ENCODE results near the gene CCDC54. TPM values are rescaled to one million over a fixed set of nuclear protein-coding genes. Genes with fewer than 3 reads are reported as not detected.

CCDC54 gene
- total RNA-seq, 2 experiments from 2014 or later = not detected

- DNase-seq = no peak
- H3K36me3 Mint-ChIP-seq = no peaks in the 10 kb centered on the region
- H3K4me1 Mint-ChIP-seq = no peaks in the 10 kb centered on the region
- no peak overlapping the region for H3K4me3 Mint-ChIP-seq
- H3K9me3 Mint-ChIP-seq = peaks cover 3% of the 10 kb centered on the region
- POLR2A ChIA-PET = no interaction called here
- ATAC-seq (ENCODE audit: low read depth) = no peak
- peaks cover 12% of the 10 kb centered on the region for H3K27me3 Mint-ChIP-seq
- H3K27ac Mint-ChIP-seq = no peak overlapping the region
Measured at GRCh38 chr3:107369791-107370190, 7.4 kb upstream of the CCDC54 start.

GRCh38 chr3:107370907-107371306 is 6.3 kb upstream of the CCDC54 start:
- H3K36me3 Mint-ChIP-seq = no peaks in the 10 kb centered on the region
- POLR2A ChIA-PET = no interaction called here
- ATAC-seq (ENCODE audit: low read depth) (no peak), DNase-seq (no peak)
- no peak overlapping the region for H3K27ac Mint-ChIP-seq
- no peaks in the 10 kb centered on the region for H3K4me1 Mint-ChIP-seq
- H3K4me3 Mint-ChIP-seq = no peak overlapping the region
- peaks cover 2% of the 10 kb centered on the region for H3K9me3 Mint-ChIP-seq
- H3K27me3 Mint-ChIP-seq = peaks cover 13% of the 10 kb centered on the region

GRCh38 chr3:107372506-107372905 is 4.7 kb upstream of the CCDC54 start:
- no peaks in the 10 kb centered on the region for H3K36me3 Mint-ChIP-seq
- H3K4me3 Mint-ChIP-seq = no peak overlapping the region
- H3K4me1 Mint-ChIP-seq = no peaks in the 10 kb centered on the region
- POLR2A ChIA-PET = no interaction called here
- no peaks in the 10 kb centered on the region for H3K9me3 Mint-ChIP-seq
- ATAC-seq (ENCODE audit: low read depth) = no peak
- DNase-seq = no peak
- H3K27me3 Mint-ChIP-seq = peaks cover 16% of the 10 kb centered on the region
- no peak overlapping the region for H3K27ac Mint-ChIP-seq

GRCh38 chr3:107373896-107374295 is 3.3 kb upstream of the CCDC54 start:
- Mint-ChIP-seq H3K27ac (no peak overlapping the region), H3K9me3 (no peaks in the 10 kb centered on the region), H3K27me3 (peaks cover 16% of the 10 kb centered on the region), H3K4me3 (no peak overlapping the region), H3K36me3 (no peaks in the 10 kb centered on the region), H3K4me1 (no peaks in the 10 kb centered on the region)
- ATAC-seq (ENCODE audit: low read depth) (no peak), DNase-seq (no peak)
- POLR2A ChIA-PET = no interaction called here

- ATAC-seq (ENCODE audit: low read depth) (no peak), DNase-seq (no peak)
- Mint-ChIP-seq H3K4me3 (no peak overlapping the region), H3K27ac (no peak overlapping the region), H3K36me3 (no peaks in the 10 kb centered on the region), H3K9me3 (no peaks in the 10 kb centered on the region), H3K4me1 (no peaks in the 10 kb centered on the region), H3K27me3 (peaks cover 19% of the 10 kb centered on the region)
- POLR2A ChIA-PET = no interaction called here
Measured at GRCh38 chr3:107375682-107376081, 1.6 kb upstream of the CCDC54 start.

- POLR2A ChIA-PET = no interaction called here
- H3K36me3 Mint-ChIP-seq = no peaks in the 10 kb centered on the region
- no peak overlapping the region for H3K27ac Mint-ChIP-seq
- H3K4me3 Mint-ChIP-seq = no peak overlapping the region
- DNase-seq = no peak
- no peak for ATAC-seq (ENCODE audit: low read depth)
- H3K4me1 Mint-ChIP-seq = no peaks in the 10 kb centered on the region
- H3K27me3 Mint-ChIP-seq = peaks cover 21% of the 10 kb centered on the region
- H3K9me3 Mint-ChIP-seq = no peaks in the 10 kb centered on the region
Measured at GRCh38 chr3:107382631-107383030, 5.4 kb downstream of the CCDC54 start.

GRCh38 chr3:107384428-107384827 is 7.2 kb downstream of the CCDC54 start:
- no peak for ATAC-seq (ENCODE audit: low read depth)
- H3K4me1 Mint-ChIP-seq = no peaks in the 10 kb centered on the region
- no peaks in the 10 kb centered on the region for H3K36me3 Mint-ChIP-seq
- H3K4me3 Mint-ChIP-seq = no peak overlapping the region
- POLR2A ChIA-PET = no interaction called here
- peaks cover 23% of the 10 kb centered on the region for H3K27me3 Mint-ChIP-seq
- no peak for DNase-seq
- H3K27ac Mint-ChIP-seq = no peak overlapping the region
- H3K9me3 Mint-ChIP-seq = no peaks in the 10 kb centered on the region

GRCh38 chr3:107384907-107385306 is 7.7 kb downstream of the CCDC54 start:
- no peaks in the 10 kb centered on the region for H3K4me1 Mint-ChIP-seq
- no peak for ATAC-seq (ENCODE audit: low read depth)
- POLR2A ChIA-PET = no interaction called here
- H3K4me3 Mint-ChIP-seq = no peak overlapping the region
- H3K36me3 Mint-ChIP-seq = no peaks in the 10 kb centered on the region
- no peaks in the 10 kb centered on the region for H3K9me3 Mint-ChIP-seq
- peaks cover 22% of the 10 kb centered on the region for H3K27me3 Mint-ChIP-seq
- H3K27ac Mint-ChIP-seq = no peak overlapping the region
- no peak for DNase-seq

- no peak for DNase-seq
- Mint-ChIP-seq H3K27me3 (peaks cover 18% of the 10 kb centered on the region), H3K27ac (no peak overlapping the region), H3K4me1 (no peaks in the 10 kb centered on the region), H3K36me3 (no peaks in the 10 kb centered on the region), H3K4me3 (no peak overlapping the region), H3K9me3 (no peaks in the 10 kb centered on the region)
- no peak for ATAC-seq (ENCODE audit: low read depth)
- POLR2A ChIA-PET = no interaction called here
Measured at GRCh38 chr3:107387555-107387954, 10.3 kb downstream of the CCDC54 start.

- Mint-ChIP-seq H3K36me3 (no peaks in the 10 kb centered on the region), H3K4me3 (no peak overlapping the region), H3K27me3 (peaks cover 6% of the 10 kb centered on the region), H3K4me1 (no peaks in the 10 kb centered on the region), H3K9me3 (no peaks in the 10 kb centered on the region), H3K27ac (no peak overlapping the region)
- DNase-seq = no peak
- no peak for ATAC-seq (ENCODE audit: low read depth)
- POLR2A ChIA-PET = no interaction called here
Measured at GRCh38 chr3:107392549-107393165, 15.4 kb downstream of the CCDC54 start.

GRCh38 chr3:107394502-107394901 is 17.3 kb downstream of the CCDC54 start:
- no peak overlapping the region for H3K4me3 Mint-ChIP-seq
- POLR2A ChIA-PET = no interaction called here

GRCh38 chr3:107395066-107395465 is 17.8 kb downstream of the CCDC54 start:
- H3K27me3 Mint-ChIP-seq = peaks cover 4% of the 10 kb centered on the region
- H3K4me3 Mint-ChIP-seq = no peak overlapping the region
- no peaks in the 10 kb centered on the region for H3K9me3 Mint-ChIP-seq
- H3K4me1 Mint-ChIP-seq = no peaks in the 10 kb centered on the region
- DNase-seq (no peak), ATAC-seq (ENCODE audit: low read depth) (no peak)
- no peaks in the 10 kb centered on the region for H3K36me3 Mint-ChIP-seq
- no peak overlapping the region for H3K27ac Mint-ChIP-seq
- POLR2A ChIA-PET = no interaction called here

More at GRCh38 chr3:107394502-107394901, 17.3 kb downstream of the CCDC54 start:
- H3K36me3 Mint-ChIP-seq = no peaks in the 10 kb centered on the region
- H3K9me3 Mint-ChIP-seq = no peaks in the 10 kb centered on the region
- H3K4me1 Mint-ChIP-seq = no peaks in the 10 kb centered on the region
- peaks cover 5% of the 10 kb centered on the region for H3K27me3 Mint-ChIP-seq
- no peak overlapping the region for H3K27ac Mint-ChIP-seq
- no peak for DNase-seq
- no peak for ATAC-seq (ENCODE audit: low read depth)

- POLR2A ChIA-PET = no interaction called here
Measured at GRCh38 chr3:107401301-107401700, 24.1 kb downstream of the CCDC54 start.

GRCh38 chr3:107402214-107402613 is 25.0 kb downstream of the CCDC54 start:
- no peak for DNase-seq
- POLR2A ChIA-PET = no interaction called here
- H3K4me3 Mint-ChIP-seq = no peak overlapping the region
- ATAC-seq (ENCODE audit: low read depth) = no peak
- H3K4me1 Mint-ChIP-seq = no peaks in the 10 kb centered on the region
- H3K27ac Mint-ChIP-seq = no peak overlapping the region
- no peaks in the 10 kb centered on the region for H3K36me3 Mint-ChIP-seq
- no peaks in the 10 kb centered on the region for H3K9me3 Mint-ChIP-seq
- H3K27me3 Mint-ChIP-seq = peaks cover 2% of the 10 kb centered on the region

More at GRCh38 chr3:107401301-107401700, 24.1 kb downstream of the CCDC54 start:
- H3K36me3 Mint-ChIP-seq = no peaks in the 10 kb centered on the region
- H3K27ac Mint-ChIP-seq = no peak overlapping the region
- no peaks in the 10 kb centered on the region for H3K9me3 Mint-ChIP-seq
- H3K4me3 Mint-ChIP-seq = no peak overlapping the region
- DNase-seq (no peak), ATAC-seq (ENCODE audit: low read depth) (no peak)
- H3K27me3 Mint-ChIP-seq = peaks cover 2% of the 10 kb centered on the region
- H3K4me1 Mint-ChIP-seq = no peaks in the 10 kb centered on the region

All from activated naive CD8-positive, alpha-beta T cell treated with anti-CD3 and anti-CD28 coated beads, Interleukin-2, amount 10 ng/mL, durations not matched to agents 7 days and 5 days (primary cell).